GM21786 (cell line): ENCODE results near the gene NAALADL2.

ENCODE experiments used
- ATAC-seq: cut with Tn5 transposase; IDR thresholded peaks from one replicate; pipeline ENCODE4 v1.9.1; 2021; ENCODE audit not compliant: unreplicated experiment

NAALADL2 gene

GRCh38 chr3:174884776-174885568 lies 25.8 kb downstream of the NAALADL2 start:
- ATAC-seq = no peak

DNA sequence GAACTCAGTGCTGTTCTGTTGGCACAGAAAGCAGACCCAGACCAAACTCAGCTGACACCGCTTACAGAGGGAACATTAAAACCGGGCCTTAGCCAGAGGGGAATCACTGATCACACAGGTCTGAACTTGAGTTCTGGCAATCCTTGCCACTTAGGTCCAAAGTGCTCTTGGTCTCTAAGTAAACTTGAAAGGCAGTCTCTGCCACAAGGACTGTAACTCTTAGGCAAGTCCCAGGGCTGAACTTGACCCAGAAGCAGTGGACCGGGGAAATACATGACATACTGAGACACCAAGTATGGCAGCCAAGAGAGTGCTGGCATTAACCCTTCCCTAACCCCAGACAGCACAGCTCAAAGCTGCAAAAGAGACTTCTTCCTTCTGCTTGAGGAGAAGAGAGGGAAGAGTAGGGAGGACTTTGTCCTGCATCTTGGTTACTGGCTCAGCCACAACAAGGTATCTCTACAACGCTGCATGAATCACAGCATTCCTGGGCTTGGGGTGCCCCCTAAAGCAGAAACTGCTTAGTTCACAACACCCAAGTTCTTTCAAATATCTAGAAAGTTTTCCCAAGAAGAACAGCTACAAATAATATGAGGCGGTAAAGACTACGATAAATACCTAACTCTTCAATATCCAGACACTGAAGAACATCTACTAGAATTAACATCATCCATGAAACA lies 32.5 kb downstream of the NAALADL2 start:
- no peak for ATAC-seq

GRCh38 chr3:174907027-174907426 lies 47.9 kb downstream of the NAALADL2 start:
- ATAC-seq = no peak

GRCh38 chr3:174907628-174908407 lies 48.7 kb downstream of the NAALADL2 start:
- no peak for ATAC-seq

GRCh38 chr3:174931473-174932353 lies 72.6 kb downstream of the NAALADL2 start:
- ATAC-seq = no peak

- no peak for ATAC-seq
Observed at GRCh38 chr3:174936590-174936989, 77.5 kb downstream of the NAALADL2 start.

DNA sequence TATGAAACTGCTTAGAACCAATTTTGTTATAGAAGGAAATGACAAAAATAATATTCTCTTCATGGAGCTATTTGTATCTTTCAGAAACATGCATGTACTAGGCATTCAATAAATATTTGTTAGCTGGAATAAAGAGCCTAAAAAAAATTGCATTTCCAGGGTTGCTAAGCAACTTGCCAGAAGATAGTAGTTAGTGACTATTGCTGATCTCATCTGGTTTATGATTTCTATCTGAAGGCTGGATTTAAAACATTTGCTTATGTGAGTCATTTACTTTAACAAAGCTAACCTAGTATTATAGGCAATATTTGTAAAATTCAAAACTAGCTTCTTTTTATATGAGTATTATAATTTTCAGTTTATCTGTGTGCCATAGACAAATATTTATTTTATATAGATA lies 78.3 kb downstream of the NAALADL2 start:
- no peak for ATAC-seq

DNA sequence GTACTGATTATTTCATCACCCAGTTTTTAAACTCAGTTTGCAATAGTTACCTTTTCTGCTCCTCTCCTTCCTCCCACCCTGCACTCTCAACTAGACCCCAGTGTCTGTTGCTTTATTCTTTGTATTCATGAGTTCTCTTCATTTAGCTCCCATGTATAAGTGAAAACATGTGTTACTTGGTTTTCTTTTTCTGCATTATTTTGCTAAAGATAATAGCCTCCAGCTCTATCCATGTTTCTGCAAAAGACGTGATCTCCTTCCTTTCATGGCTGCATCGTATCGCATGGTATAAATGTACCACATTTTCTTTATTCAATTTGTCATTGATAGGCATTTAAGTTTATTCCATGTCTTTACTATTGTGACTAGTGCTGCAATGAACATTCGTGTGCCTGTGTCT lies 79.0 kb downstream of the NAALADL2 start:
- no peak for ATAC-seq

DNA sequence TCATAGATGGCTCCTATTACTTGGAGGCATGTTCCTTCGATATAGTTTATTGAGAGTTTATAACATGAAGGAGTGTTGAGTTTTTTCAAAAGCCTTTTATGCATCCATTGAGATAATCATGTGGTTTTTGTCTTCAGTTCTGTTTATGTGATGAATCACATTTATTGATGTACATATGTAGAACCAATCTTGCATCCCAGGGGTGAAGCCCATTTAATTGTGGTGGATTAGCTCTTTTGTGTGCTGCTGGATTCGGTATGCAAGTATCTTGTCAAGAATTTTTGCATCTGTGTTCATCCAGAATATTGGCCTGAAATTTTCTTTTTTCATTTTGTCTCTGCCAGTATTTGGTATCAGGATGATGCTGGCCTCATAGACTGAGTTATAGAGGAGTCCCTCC lies 81.0 kb downstream of the NAALADL2 start:
- no peak for ATAC-seq

GRCh38 chr3:174945276-174945675 lies 86.1 kb downstream of the NAALADL2 start:
- ATAC-seq = no peak

DNA sequence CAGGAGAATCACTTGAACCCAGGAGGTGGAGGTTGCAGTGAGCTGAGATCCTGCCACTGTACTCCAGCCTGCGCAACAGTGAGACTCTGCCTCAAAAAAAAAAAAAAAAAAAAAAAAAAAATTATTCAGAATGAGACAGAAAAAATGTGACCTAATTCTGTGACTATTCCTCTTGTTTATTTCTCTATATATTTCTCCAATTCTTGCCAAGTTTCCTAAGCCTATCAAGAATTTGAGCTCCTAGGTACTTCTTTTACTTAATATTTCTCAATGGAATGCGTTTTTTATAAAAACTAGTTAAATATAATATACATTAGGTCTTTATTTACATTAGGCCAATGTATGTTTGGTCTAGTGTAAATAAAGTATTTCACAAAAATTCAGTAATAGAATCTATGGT lies 86.8 kb downstream of the NAALADL2 start:
- ATAC-seq = no peak

DNA sequence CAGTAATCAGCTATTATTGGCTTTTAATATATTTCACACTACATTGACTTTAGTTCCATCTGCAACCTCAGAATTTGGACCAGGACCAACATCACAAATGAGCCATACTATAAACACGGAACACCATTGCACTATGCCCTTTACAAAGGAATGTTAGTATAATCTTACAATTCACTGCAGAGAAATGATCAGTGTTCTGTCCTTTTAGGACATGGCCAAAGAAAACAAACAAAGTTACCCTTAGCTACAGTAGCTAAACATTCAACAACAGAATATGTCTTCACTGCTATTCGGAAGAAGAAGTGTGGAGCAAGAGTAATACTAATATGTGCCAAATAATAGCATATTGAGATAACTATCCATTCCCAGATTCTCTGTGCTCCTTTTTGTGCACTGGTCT lies 90.4 kb downstream of the NAALADL2 start:
- no peak for ATAC-seq

DNA sequence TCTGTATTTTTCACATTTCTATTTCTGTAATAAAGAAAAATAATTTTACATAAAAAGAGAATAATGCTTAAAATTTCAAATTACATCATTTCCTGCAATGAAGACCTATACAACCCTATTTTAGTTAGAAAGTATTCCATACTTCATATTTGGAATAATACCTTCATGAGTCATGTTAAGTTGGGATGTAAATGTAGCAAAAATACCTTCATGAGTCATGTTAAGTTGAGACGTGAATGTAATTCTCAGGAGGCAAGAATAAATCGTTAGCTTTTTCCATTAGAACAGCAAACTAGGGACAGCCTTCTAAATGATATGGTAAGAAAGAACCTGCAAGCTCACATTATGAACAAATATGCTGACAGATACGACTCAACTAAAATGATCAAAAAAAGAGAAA lies 91.9 kb downstream of the NAALADL2 start:
- no peak for ATAC-seq

DNA sequence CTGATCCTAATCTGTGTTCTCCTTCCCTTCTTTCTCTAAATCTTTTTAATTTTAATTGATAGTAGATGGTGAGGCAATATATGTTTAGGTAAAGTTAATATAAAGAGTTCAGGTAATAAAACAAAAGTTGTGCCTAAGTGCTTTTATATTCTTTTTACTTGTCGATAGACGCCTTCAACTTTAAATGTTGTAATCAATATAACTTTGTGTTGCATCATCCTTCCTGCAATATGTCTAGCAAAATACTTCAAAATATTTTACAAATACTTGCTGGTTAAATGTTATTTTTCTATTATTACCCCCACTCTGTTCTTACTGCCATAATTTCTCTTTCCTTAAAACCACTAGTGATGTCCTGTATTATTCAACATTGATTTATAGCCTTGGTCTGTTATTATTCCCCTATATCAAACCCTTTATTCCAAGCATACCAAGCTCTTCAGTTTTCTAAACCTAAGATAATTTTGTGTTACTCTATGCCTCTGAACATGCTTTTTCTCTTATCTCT lies 92.4 kb downstream of the NAALADL2 start:
- no peak for ATAC-seq

GRCh38 chr3:174953068-174953467 lies 93.9 kb downstream of the NAALADL2 start:
- ATAC-seq = no peak

GRCh38 chr3:174955513-174956016 lies 96.4 kb downstream of the NAALADL2 start:
- no peak for ATAC-seq

DNA sequence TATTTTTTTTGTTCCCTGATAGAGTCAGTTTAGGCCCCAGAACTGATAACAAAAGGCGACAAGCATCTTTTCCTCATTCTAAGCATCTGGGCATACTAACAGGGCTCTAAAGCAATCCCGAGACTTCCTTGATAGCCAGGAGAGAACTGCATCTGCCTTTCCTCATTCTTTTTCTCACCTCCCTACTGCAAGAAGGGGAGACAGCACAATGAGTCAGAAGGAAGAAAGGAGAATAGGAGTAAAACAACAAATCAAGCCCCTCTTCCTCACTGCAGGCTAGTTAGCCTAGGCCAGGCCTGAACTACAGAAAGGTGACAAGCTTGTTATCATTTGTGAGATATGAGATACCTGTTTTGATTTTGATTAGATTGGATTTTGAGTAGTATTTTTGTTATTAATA lies 97.9 kb downstream of the NAALADL2 start:
- no peak for ATAC-seq

DNA sequence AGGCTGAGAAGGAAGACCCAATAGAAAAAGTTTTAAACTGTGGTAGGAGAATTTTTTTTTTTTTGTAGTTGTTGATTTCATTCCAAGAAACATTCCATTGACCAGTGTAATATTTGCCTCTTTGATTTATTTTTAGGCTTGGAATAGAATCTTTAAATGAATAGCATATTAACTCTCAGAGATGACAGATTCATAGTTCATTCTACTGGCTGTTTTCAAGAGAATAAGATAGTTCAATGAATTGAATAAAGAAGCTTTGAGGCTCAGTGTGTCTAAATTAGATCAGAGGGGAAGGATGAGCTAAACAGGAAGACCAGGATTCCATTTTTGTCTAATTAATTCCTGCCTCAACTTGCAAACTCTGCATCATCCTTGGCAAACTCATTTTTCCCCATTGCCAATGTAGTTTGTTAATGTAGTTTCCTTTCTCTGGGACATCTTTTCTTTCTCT lies 98.4 kb downstream of the NAALADL2 start:
- ATAC-seq = no peak

DNA sequence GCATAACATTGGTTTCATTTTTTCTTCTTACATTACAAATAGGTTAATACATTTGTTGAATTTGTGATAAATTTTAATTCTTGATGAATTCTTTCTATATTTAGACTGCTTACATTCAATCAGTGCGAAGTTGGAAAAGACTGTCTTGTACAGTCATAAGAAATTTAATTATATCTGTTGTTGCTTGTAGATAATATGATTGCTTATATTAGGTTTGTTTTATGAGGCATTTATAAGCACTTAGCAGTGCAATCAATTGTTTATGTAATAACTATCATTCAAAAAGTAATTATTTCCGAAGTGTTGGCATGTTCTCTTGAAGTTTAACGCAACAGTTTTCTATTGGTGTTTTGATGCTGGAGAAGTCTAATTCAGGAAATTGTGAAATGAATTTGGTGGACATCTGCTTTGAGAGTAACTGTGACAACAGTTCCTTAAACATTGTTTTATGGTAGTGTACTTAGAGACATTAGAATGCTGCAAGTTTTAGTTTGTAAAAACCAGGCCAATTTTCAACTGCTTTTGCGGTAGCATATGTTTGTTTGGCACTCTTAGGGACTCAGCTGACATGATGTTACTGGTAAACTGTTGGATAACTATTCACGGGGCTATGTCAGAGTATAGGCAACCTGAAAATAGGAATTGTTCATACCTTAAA lies 99.7 kb downstream of the NAALADL2 start:
- no peak for ATAC-seq

DNA sequence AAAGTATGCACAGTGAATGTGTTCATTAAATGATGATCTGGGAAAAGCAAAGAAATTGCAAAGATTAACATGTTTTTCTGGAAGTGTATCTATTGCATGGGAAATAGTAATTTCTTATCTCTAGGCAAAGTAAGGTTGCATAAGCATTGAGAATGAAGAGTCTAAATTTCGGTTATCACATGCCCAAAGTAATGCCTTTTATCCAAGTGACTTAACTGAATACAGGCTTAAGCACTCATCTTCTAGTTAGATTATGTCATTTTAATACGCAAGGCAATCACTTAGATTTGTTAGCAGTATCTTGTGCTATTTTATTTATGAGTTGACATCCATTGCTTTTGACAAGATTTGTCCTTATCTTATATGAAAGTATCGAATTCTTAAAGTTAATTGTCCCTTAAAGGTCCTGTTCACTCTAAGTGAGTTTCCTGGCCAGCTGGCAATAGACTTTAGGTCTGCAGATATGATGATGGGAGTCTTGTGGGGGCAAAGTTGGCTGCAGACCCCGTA lies 100.5 kb downstream of the NAALADL2 start:
- no peak for ATAC-seq
